ENCODE measurements around the gene C15orf39.

C15orf39 gene

GRCh38 chr15:75228787-75229186 lies 27.1 kb downstream of the C15orf39 start:
- Mint-ChIP-seq H3K27ac (no peak overlapping the region), H3K36me3 (ENCODE audit: insufficient read depth) (no peaks in the 10 kb centered on the region), H3K4me3 (no peak overlapping the region), H3K27me3 (peaks cover 33 to 76% of the 10 kb centered on the region in 2 donors), H3K9me3 (no peaks in the 10 kb centered on the region), H3K4me1 (ENCODE audit: low read depth in 2 of 2) (no peaks in the 10 kb centered on the region)
- ATAC-seq (replicated peaks) = no peak
- DNase-seq = no peak

- DNase-seq = no peak
- ATAC-seq (replicated peaks) = no peak
- no peaks in the 10 kb centered on the region for H3K9me3 Mint-ChIP-seq
- H3K4me1 Mint-ChIP-seq (ENCODE audit: low read depth in 2 of 2) = no peaks in the 10 kb centered on the region
- H3K36me3 Mint-ChIP-seq (ENCODE audit: insufficient read depth) = no peaks in the 10 kb centered on the region
- peaks cover 33 to 82% of the 10 kb centered on the region in 2 donors for H3K27me3 Mint-ChIP-seq
- no peak overlapping the region for H3K27ac Mint-ChIP-seq
- H3K4me3 Mint-ChIP-seq = no peak overlapping the region
Measured at GRCh38 chr15:75229191-75230015, 27.7 kb downstream of the C15orf39 start.

- no peaks in the 10 kb centered on the region for H3K4me1 Mint-ChIP-seq (ENCODE audit: low read depth in 2 of 2)
- DNase-seq (no peak), ATAC-seq (replicated peaks) (no peak)
Measured at GRCh38 chr15:75230016-75230343, 28.3 kb downstream of the C15orf39 start.

GRCh38 chr15:75230551-75231371 lies 29.1 kb downstream of the C15orf39 start:
- DNase-seq (no peak), ATAC-seq (replicated peaks) (no peak)
- no peak overlapping the region for H3K4me3 Mint-ChIP-seq
- H3K27ac Mint-ChIP-seq = no peak overlapping the region
- H3K9me3 Mint-ChIP-seq = no peaks in the 10 kb centered on the region
- H3K36me3 Mint-ChIP-seq (ENCODE audit: insufficient read depth) = no peaks in the 10 kb centered on the region
- H3K27me3 Mint-ChIP-seq = peaks cover 39 to 87% of the 10 kb centered on the region in 2 donors
- H3K4me1 Mint-ChIP-seq (ENCODE audit: low read depth in 2 of 2) = no peaks in the 10 kb centered on the region

More at GRCh38 chr15:75230016-75230343, 28.3 kb downstream of the C15orf39 start:
- no peak overlapping the region for H3K27ac Mint-ChIP-seq
- H3K4me3 Mint-ChIP-seq = no peak overlapping the region
- no peaks in the 10 kb centered on the region for H3K9me3 Mint-ChIP-seq
- peaks cover 36 to 82% of the 10 kb centered on the region in 2 donors for H3K27me3 Mint-ChIP-seq
- no peaks in the 10 kb centered on the region for H3K36me3 Mint-ChIP-seq (ENCODE audit: insufficient read depth)

GRCh38 chr15:75231836-75232235 lies 30.2 kb downstream of the C15orf39 start:
- H3K4me1 Mint-ChIP-seq (ENCODE audit: low read depth in 2 of 2) = no peaks in the 10 kb centered on the region

GRCh38 chr15:75232252-75232813 lies 30.7 kb downstream of the C15orf39 start:
- ATAC-seq (replicated peaks) = no peak
- no peaks in the 10 kb centered on the region for H3K9me3 Mint-ChIP-seq
- H3K36me3 Mint-ChIP-seq (ENCODE audit: insufficient read depth) = no peaks in the 10 kb centered on the region
- H3K27me3 Mint-ChIP-seq = peaks cover 41 to 83% of the 10 kb centered on the region in 2 donors
- no peak overlapping the region for H3K4me3 Mint-ChIP-seq
- H3K4me1 Mint-ChIP-seq (ENCODE audit: low read depth in 2 of 2) = no peaks in the 10 kb centered on the region
- H3K27ac Mint-ChIP-seq = no peak overlapping the region
- no peak for DNase-seq

More at GRCh38 chr15:75231836-75232235, 30.2 kb downstream of the C15orf39 start:
- Mint-ChIP-seq H3K4me3 (no peak overlapping the region), H3K27ac (no peak overlapping the region), H3K9me3 (no peaks in the 10 kb centered on the region), H3K27me3 (peaks cover 45 to 88% of the 10 kb centered on the region in 2 donors), H3K36me3 (ENCODE audit: insufficient read depth) (no peaks in the 10 kb centered on the region)
- ATAC-seq (replicated peaks) (no peak), DNase-seq (no peak)

GRCh38 chr15:75232826-75233503 lies 31.3 kb downstream of the C15orf39 start:
- no peaks in the 10 kb centered on the region for H3K9me3 Mint-ChIP-seq
- H3K4me3 Mint-ChIP-seq = no peak overlapping the region
- H3K36me3 Mint-ChIP-seq (ENCODE audit: insufficient read depth) = no peaks in the 10 kb centered on the region
- H3K4me1 Mint-ChIP-seq (ENCODE audit: low read depth in 2 of 2) = no peaks in the 10 kb centered on the region
- DNase-seq = no peak
- H3K27ac Mint-ChIP-seq = no peak overlapping the region
- peaks cover 35 to 80% of the 10 kb centered on the region in 2 donors for H3K27me3 Mint-ChIP-seq
- no peak for ATAC-seq (replicated peaks)

GRCh38 chr15:75233504-75234190 lies 32.0 kb downstream of the C15orf39 start:
- Mint-ChIP-seq H3K27ac (no peak overlapping the region), H3K27me3 (peaks cover 31 to 80% of the 10 kb centered on the region in 2 donors), H3K4me1 (ENCODE audit: low read depth in 2 of 2) (no peaks in the 10 kb centered on the region), H3K36me3 (ENCODE audit: insufficient read depth) (no peaks in the 10 kb centered on the region), H3K9me3 (no peaks in the 10 kb centered on the region), H3K4me3 (no peak overlapping the region)
- DNase-seq = no peak
- ATAC-seq (replicated peaks) = no peak

- no peaks in the 10 kb centered on the region for H3K36me3 Mint-ChIP-seq (ENCODE audit: insufficient read depth)
- no peak overlapping the region for H3K27ac Mint-ChIP-seq
- DNase-seq (no peak), ATAC-seq (replicated peaks) (no peak)
- H3K27me3 Mint-ChIP-seq = peaks cover 37 to 86% of the 10 kb centered on the region in 2 donors
- H3K9me3 Mint-ChIP-seq = no peaks in the 10 kb centered on the region
- H3K4me3 Mint-ChIP-seq = no peak overlapping the region
- no peaks in the 10 kb centered on the region for H3K4me1 Mint-ChIP-seq (ENCODE audit: low read depth in 2 of 2)
Measured at GRCh38 chr15:75234191-75234810, 32.6 kb downstream of the C15orf39 start.

GRCh38 chr15:75235051-75235673 lies 33.5 kb downstream of the C15orf39 start:
- Mint-ChIP-seq H3K27me3 (peaks cover 42 to 90% of the 10 kb centered on the region in 2 donors), H3K9me3 (no peaks in the 10 kb centered on the region), H3K36me3 (ENCODE audit: insufficient read depth) (peaks cover 4% of the 10 kb centered on the region), H3K4me3 (no peak overlapping the region), H3K4me1 (ENCODE audit: low read depth in 2 of 2) (no peaks in the 10 kb centered on the region), H3K27ac (no peak overlapping the region)
- no peak for ATAC-seq (replicated peaks)
- no peak for DNase-seq

- Mint-ChIP-seq H3K27ac (no peak overlapping the region), H3K27me3 (peaks cover 42 to 86% of the 10 kb centered on the region in 2 donors)
- DNase-seq = no peak
Measured at GRCh38 chr15:75235760-75236729, 34.4 kb downstream of the C15orf39 start.

More at GRCh38 chr15:75235760-75236729, 34.4 kb downstream of the C15orf39 start:
- Mint-ChIP-seq H3K9me3 (no peaks in the 10 kb centered on the region), H3K36me3 (ENCODE audit: insufficient read depth) (peaks cover 4% of the 10 kb centered on the region), H3K4me1 (ENCODE audit: low read depth in 2 of 2) (no peaks in the 10 kb centered on the region), H3K4me3 (no peak overlapping the region)
- no peak for ATAC-seq (replicated peaks)

Data from effector memory CD8-positive, alpha-beta T cell (primary cell).